GM19043 (cell line): ENCODE measurements around the gene NINJ1.
"Not testable (repeated sequence)": the region's sequence is repeated elsewhere in the genome, so short reads cannot be mapped to it uniquely, and the experiment has no call there.

ENCODE experiments used
- ATAC-seq: cut with Tn5 transposase; IDR thresholded peaks from one replicate; pipeline ENCODE4 v1.9.1; 2021; ENCODE audit warnings: low read depth; ENCODE audit not compliant: unreplicated experiment

The NINJ1 gene

GRCh38 chr9:93107825-93108161 lies 26.3 kb downstream of the NINJ1 start:
- ATAC-seq: no peak

- ATAC-seq: no peak
Observed at GRCh38 chr9:93107151-93107824, 26.8 kb downstream of the NINJ1 start.

- no peak for ATAC-seq
Observed at GRCh38 chr9:93105620-93106019, 28.4 kb downstream of the NINJ1 start.

GRCh38 chr9:93101086-93101485 lies 33.0 kb downstream of the NINJ1 start:
- ATAC-seq: not testable (repeated sequence)

- ATAC-seq: no peak
Observed at GRCh38 chr9:93100276-93100636, 33.8 kb downstream of the NINJ1 start.

- no peak for ATAC-seq
Observed at GRCh38 chr9:93099551-93100275, 34.3 kb downstream of the NINJ1 start.

- ATAC-seq: no peak
Observed at GRCh38 chr9:93098236-93098946, 35.7 kb downstream of the NINJ1 start.

- ATAC-seq: no peak
Observed at GRCh38 chr9:93097511-93098201, 36.4 kb downstream of the NINJ1 start.

GRCh38 chr9:93096811-93097382 lies 37.2 kb downstream of the NINJ1 start:
- no peak for ATAC-seq

- ATAC-seq: no peak
Observed at GRCh38 chr9:93096131-93096802, 37.8 kb downstream of the NINJ1 start, which contains the start of gene CARD19. Gene CARD19, plus strand, starts transcription at chr9:93096217. Its CDS starts 129 bp downstream, at chr9:93096346.

GRCh38 chr9:93095205-93096130 lies 38.6 kb downstream of the NINJ1 start:
- ATAC-seq: peak; percentile 58

- ATAC-seq: no peak
Observed at GRCh38 chr9:93094658-93095204, 39.3 kb downstream of the NINJ1 start.

- no peak for ATAC-seq
Observed at GRCh38 chr9:93093877-93094657, 40.0 kb downstream of the NINJ1 start.

- no peak for ATAC-seq
Observed at GRCh38 chr9:93093127-93093876, 40.7 kb downstream of the NINJ1 start.

- ATAC-seq: no peak
Observed at GRCh38 chr9:93092251-93092991, 41.6 kb downstream of the NINJ1 start.

GRCh38 chr9:93091453-93092081 lies 42.5 kb downstream of the NINJ1 start:
- no peak for ATAC-seq
